Measurements from ENCODE around the gene GFER.
A peak's percentile ranks its signal among the peaks of the same experiment; 100 is the strongest.
"Not testable (repeated sequence)": the region's sequence is repeated elsewhere in the genome, so short reads cannot be mapped to it uniquely, and the experiment has no call there.

Gene GFER

DNA sequence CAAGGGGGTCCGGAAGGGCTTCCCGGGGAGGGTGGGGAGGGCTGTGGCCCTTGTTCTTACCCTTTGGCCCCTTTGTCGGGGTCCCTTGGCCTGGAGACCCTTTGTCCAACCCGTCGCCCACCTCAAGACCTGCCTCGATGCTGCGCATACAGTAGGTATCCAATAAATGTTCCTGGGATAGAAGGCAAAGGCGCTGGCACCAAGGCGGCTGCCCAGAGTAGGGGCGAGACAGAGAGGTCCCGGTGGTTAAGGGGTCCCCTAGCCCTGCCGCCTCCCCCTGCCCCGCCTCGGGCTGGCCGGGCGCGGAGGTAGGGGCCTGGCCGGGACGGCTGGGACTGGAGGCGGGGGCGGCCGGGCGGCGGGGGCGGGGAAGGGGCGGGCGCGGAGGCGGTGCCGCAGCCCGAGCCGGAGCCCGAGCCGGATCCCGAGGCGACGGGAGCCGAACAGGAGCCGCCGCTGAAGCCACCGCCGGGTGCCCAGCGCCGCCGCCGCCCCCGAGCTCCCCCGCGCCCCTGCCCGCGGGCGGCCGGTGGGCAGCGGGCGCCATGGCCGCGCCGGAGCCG lies 42.5 kb downstream of the GFER start, which contains the start of gene NHERF2:
Gene NHERF2, plus strand, starts transcription at position 442 of the 563 bp plus-strand sequence. Its CDS starts 104 bp downstream, at position 546.
- peak within 1 kb of the TSS; percentile 62 for H3K4me3 Mint-ChIP-seq
- H3K36me3 Mint-ChIP-seq (ENCODE audit: low read depth) = no peaks in the 10 kb centered on the region
- peaks cover 31% of the 10 kb centered on the region for H3K27me3 Mint-ChIP-seq (ENCODE audit: low read depth)
- no peaks in the 10 kb centered on the region for H3K9me3 Mint-ChIP-seq
- peaks cover 2% of the 10 kb centered on the region for H3K4me1 Mint-ChIP-seq (ENCODE audit: low read depth)
- no peak within 1 kb of the TSS for H3K27ac Mint-ChIP-seq

DNA sequence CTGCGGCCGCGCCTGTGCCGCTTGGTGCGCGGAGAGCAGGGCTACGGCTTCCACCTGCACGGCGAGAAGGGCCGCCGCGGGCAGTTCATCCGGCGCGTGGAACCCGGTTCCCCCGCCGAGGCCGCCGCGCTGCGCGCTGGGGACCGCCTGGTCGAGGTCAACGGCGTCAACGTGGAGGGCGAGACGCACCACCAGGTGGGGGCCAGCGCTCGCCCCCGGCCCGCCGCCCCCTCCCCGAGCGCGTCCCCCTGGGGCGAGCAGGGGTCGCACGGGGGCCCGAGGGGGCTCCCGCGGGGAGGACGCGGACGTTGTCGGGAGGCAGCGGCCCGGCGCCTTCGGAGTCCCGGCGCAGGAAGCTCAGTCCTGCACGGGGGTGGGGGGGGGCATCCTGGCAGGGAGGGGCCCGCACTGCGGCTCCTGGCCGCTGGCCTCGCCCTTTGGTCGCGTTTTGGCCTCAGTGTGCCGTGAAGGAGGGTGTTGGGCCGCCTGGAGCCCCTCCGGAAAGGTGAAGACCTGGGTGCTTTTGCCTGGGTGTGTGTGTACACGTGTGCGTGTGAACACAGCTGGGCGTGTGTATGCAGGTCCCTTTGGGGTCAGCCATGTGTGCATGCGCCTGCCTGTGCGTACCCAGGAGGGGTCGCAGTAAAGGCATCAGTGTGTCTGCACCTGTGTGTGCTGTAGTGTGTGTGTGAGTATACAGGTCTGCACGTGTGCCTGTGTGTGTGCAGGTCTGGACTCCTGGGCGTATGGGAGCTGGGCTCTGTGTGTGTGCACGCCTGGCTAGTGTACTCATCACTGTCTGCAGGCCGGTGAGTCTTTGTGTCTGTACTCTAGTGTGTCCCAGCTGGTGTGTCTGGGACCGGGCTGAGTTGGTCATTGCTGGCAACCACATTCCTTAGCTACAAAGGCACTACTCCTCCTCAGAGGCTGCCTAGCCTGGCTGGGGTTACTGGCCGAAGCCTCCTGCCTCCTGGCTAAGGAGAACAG lies 43.3 kb downstream of the GFER start:
- Mint-ChIP-seq H3K27ac (no peak overlapping the region), H3K9me3 (no peaks in the 10 kb centered on the region), H3K27me3 (ENCODE audit: low read depth) (peaks cover 26% of the 10 kb centered on the region), H3K4me3 (peak overlapping the region; percentile 23), H3K36me3 (ENCODE audit: low read depth) (no peaks in the 10 kb centered on the region), H3K4me1 (ENCODE audit: low read depth) (peaks cover 2% of the 10 kb centered on the region)

DNA sequence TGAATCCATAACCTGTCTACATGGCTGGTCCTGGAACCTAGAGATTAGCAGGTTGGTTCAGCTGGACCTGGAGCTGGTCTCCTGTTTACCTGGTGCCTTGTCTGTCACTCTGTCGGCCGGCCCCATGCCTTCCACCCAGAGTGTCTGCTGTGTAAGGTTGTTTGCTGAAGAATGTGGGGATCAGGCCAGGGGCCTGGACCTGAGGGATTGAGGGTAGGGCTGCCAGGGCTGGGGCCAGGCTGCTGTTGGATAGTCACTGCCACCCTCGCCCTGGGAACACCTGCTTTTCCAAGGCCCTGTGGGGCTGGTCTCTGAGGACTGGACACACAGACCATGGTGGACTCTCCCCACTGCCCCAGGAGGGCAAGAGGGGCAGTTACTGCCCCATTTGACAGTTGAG lies 44.2 kb downstream of the GFER start:
- Mint-ChIP-seq H3K9me3 (no peaks in the 10 kb centered on the region), H3K36me3 (ENCODE audit: low read depth) (no peaks in the 10 kb centered on the region), H3K4me3 (no peak overlapping the region), H3K27ac (no peak overlapping the region), H3K4me1 (ENCODE audit: low read depth) (peaks cover 2% of the 10 kb centered on the region), H3K27me3 (ENCODE audit: low read depth) (peaks cover 24% of the 10 kb centered on the region)

- no peak overlapping the region for H3K4me3 Mint-ChIP-seq
Observed at GRCh38 chr16:2028620-2029220, 44.7 kb downstream of the GFER start.

GRCh38 chr16:2029350-2029749 lies 45.4 kb downstream of the GFER start:
- no peak overlapping the region for H3K27ac Mint-ChIP-seq
- H3K9me3 Mint-ChIP-seq = no peaks in the 10 kb centered on the region
- H3K4me1 Mint-ChIP-seq (ENCODE audit: low read depth) = peaks cover 2% of the 10 kb centered on the region
- H3K27me3 Mint-ChIP-seq (ENCODE audit: low read depth) = peaks cover 24% of the 10 kb centered on the region
- no peaks in the 10 kb centered on the region for H3K36me3 Mint-ChIP-seq (ENCODE audit: low read depth)
- H3K4me3 Mint-ChIP-seq = no peak overlapping the region

More at GRCh38 chr16:2028620-2029220, 44.7 kb downstream of the GFER start:
- no peaks in the 10 kb centered on the region for H3K9me3 Mint-ChIP-seq
- H3K4me1 Mint-ChIP-seq (ENCODE audit: low read depth) = peaks cover 2% of the 10 kb centered on the region
- H3K36me3 Mint-ChIP-seq (ENCODE audit: low read depth) = no peaks in the 10 kb centered on the region
- peaks cover 24% of the 10 kb centered on the region for H3K27me3 Mint-ChIP-seq (ENCODE audit: low read depth)
- no peak overlapping the region for H3K27ac Mint-ChIP-seq

DNA sequence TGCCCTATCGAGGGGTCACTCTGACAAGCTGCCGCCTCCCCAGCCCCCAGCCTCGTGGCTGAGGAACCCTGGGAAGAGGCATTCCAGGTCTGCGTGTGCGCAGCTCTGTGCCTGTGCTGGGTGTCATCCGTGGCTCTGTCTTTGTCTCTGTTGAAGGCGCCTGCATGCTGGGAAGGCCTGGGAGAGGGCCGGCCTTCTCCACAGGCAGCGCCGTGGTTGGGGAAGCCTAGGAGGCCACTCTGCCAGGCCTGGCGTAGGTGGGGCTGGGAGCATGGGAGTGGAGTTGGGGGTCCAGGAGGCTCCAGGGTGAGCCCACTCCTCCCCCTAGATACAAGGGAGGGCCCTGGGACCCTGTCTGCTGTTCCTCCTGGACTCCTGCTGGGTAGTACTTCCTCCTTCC lies 46.0 kb downstream of the GFER start:
- no peaks in the 10 kb centered on the region for H3K36me3 Mint-ChIP-seq (ENCODE audit: low read depth)
- H3K27me3 Mint-ChIP-seq (ENCODE audit: low read depth) = peaks cover 24% of the 10 kb centered on the region
- peaks cover 2% of the 10 kb centered on the region for H3K4me1 Mint-ChIP-seq (ENCODE audit: low read depth)
- H3K4me3 Mint-ChIP-seq = no peak overlapping the region
- H3K27ac Mint-ChIP-seq = no peak overlapping the region
- no peaks in the 10 kb centered on the region for H3K9me3 Mint-ChIP-seq

DNA sequence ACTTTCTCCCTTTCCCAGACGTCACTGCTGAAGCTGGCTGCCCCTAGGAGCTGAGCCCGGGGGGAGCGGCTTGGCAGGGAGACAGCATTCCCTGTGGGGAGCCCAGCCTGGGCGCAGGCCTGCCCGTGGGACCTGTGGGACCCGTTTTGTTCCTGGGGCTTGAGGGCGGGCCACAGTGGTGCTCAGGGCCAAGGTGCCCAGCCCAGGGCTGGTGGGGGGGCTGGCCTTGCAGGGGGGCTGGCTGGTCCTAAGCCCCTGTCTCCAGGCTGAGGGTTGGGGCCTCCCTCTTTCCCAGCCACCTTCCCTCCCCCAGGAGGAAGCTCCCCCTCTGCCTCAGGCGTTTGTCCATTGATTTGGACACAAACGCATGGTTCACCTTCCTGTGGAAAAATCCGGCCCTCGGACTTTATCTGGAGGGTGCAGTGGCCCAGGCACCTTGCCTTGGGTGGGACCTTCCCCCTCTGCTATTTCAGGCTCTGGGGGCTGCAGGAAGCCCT lies 47.1 kb downstream of the GFER start:
- H3K36me3 Mint-ChIP-seq (ENCODE audit: low read depth) = no peaks in the 10 kb centered on the region
- no peak overlapping the region for H3K4me3 Mint-ChIP-seq
- no peak overlapping the region for H3K27ac Mint-ChIP-seq
- peaks cover 19% of the 10 kb centered on the region for H3K27me3 Mint-ChIP-seq (ENCODE audit: low read depth)
- H3K9me3 Mint-ChIP-seq = no peaks in the 10 kb centered on the region
- no peaks in the 10 kb centered on the region for H3K4me1 Mint-ChIP-seq (ENCODE audit: low read depth)

GRCh38 chr16:2032285-2033056 lies 48.5 kb downstream of the GFER start:
- Mint-ChIP-seq H3K27me3 (ENCODE audit: low read depth) (peaks cover 17% of the 10 kb centered on the region), H3K9me3 (no peaks in the 10 kb centered on the region), H3K27ac (no peak overlapping the region), H3K4me1 (ENCODE audit: low read depth) (no peaks in the 10 kb centered on the region), H3K4me3 (no peak overlapping the region), H3K36me3 (ENCODE audit: low read depth) (no peaks in the 10 kb centered on the region)

GRCh38 chr16:2033057-2033908 lies 49.3 kb downstream of the GFER start:
- no peaks in the 10 kb centered on the region for H3K36me3 Mint-ChIP-seq (ENCODE audit: low read depth)
- H3K4me3 Mint-ChIP-seq = no peak overlapping the region
- H3K27ac Mint-ChIP-seq = no peak overlapping the region
- peaks cover 9% of the 10 kb centered on the region for H3K27me3 Mint-ChIP-seq (ENCODE audit: low read depth)
- H3K9me3 Mint-ChIP-seq = no peaks in the 10 kb centered on the region
- no peaks in the 10 kb centered on the region for H3K4me1 Mint-ChIP-seq (ENCODE audit: low read depth)

- not testable (repeated sequence) for H3K27ac Mint-ChIP-seq; H3K4me1 Mint-ChIP-seq (ENCODE audit: low read depth); H3K27me3 Mint-ChIP-seq (ENCODE audit: low read depth); H3K36me3 Mint-ChIP-seq (ENCODE audit: low read depth); H3K4me3 Mint-ChIP-seq; H3K9me3 Mint-ChIP-seq
Observed at GRCh38 chr16:2033909-2034695, 50.1 kb downstream of the GFER start.

- Mint-ChIP-seq H3K27ac (no peak overlapping the region), H3K27me3 (ENCODE audit: low read depth) (peaks cover 5% of the 10 kb centered on the region)
Observed at GRCh38 chr16:2034696-2035430, 50.9 kb downstream of the GFER start.

DNA sequence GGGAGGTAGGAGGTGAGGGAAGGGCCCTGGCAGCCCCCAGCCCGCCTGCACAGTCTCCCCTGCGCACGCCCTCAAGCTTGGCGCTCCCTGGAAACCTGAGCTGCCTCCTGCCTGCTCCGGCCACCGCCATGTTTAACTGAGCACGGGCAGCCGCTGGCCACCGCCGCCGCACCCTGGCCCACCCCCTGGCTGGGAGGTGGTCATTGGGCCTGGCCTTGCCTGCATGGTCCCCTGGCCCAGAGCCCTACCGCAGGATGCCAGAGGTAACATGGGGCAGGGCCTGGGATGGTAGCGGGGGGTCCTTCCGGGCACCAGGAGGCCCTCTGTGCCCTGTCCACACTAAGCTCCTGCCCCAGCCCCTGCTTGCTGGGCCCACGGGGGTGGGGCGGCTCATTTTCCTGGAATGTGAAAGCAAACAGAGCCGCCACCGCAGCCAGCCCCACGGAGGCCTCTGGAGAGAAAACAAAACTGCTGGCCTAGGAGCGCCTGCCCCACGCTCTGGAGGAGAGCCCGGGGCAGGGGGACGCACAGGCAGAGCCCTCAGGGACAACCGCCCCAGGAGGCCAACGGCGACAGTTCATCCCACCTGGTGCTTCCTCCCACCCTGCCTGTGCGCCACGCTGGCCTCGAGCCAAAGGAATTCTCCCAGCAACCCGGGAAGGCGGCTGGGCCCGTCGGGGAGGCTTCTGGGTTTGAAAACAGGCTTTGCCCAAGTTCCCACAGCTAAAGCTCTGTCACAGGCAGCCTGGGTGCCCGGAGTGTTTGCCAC lies 51.6 kb downstream of the GFER start:
- Mint-ChIP-seq H3K27ac (no peak overlapping the region), H3K9me3 (no peaks in the 10 kb centered on the region), H3K27me3 (ENCODE audit: low read depth) (peaks cover 5% of the 10 kb centered on the region), H3K4me3 (no peak overlapping the region), H3K4me1 (ENCODE audit: low read depth) (no peaks in the 10 kb centered on the region), H3K36me3 (ENCODE audit: low read depth) (no peaks in the 10 kb centered on the region)

More at GRCh38 chr16:2034696-2035430, 50.9 kb downstream of the GFER start:
- no peaks in the 10 kb centered on the region for H3K9me3 Mint-ChIP-seq
- H3K4me1 Mint-ChIP-seq (ENCODE audit: low read depth) = no peaks in the 10 kb centered on the region
- H3K4me3 Mint-ChIP-seq = no peak overlapping the region
- H3K36me3 Mint-ChIP-seq (ENCODE audit: low read depth) = no peaks in the 10 kb centered on the region
